GM23248 (cell line): ENCODE results near the gene CFAP54.

Experiments used
- EZH2 ChIP-seq: fragments of 200-600 bp; sonication (generic); IDR thresholded peaks from 2 replicates; pipeline ENCODE4 v1.6.1; 2018; ENCODE audit warnings: antibody characterized with exemption, mild to moderate bottlenecking; ENCODE audit not compliant: insufficient read depth, poor library complexity, severe bottlenecking
- EZH2phosphoT487 ChIP-seq: fragments of 200-600 bp; sonication (generic); IDR thresholded peaks from 2 replicates; pipeline ENCODE4 v1.6.1; 2018; ENCODE audit warnings: antibody characterized with exemption, moderate library complexity, mild to moderate bottlenecking, low read depth; ENCODE audit not compliant: insufficient read depth

DNA sequence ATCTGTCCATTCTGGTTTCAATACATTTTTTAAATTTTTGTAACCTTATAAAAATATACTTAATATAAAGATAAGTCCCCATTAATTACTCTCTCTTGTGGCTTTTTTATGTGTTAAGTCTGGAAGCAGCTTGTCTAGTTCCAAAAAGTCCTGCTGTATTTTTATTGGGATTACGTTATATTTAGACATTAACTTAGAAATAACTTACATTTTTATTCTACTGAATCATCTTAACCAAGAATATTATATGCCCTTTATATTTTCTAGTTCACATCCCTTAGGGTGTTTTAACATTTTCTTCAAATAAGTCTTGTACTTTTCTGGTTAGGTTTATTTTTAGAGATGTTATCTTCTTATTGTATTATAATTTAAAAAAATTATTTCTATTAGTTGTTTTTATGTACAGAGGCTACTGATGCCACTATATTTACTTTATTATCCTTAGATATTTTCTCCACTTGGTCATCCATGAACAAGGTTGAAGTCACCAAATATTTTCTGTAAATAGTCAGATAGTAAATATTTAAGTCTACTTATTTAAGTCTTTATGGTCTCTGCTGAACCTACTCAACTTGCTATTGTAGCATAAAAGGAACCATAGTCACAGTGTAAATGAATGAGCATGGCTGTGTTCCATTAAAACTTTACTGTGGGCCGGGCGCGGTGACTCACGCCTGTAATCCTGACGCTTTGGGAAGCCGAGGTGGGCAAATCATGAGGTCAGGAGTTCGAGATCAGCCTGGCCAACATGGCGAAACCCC is 285.3 kb downstream of the CFAP54 start:
- TF ChIP-seq EZH2, result no peak
- TF ChIP-seq EZH2phosphoT487, result no peak
